ENCODE results near the gene P3H4. TPM values are rescaled to one million over a fixed set of nuclear protein-coding genes. Genes with fewer than 3 reads are reported as not detected.

The P3H4 gene
- total and polyA plus RNA-seq, 10 of the 15 experiments (the other 5 are each of a cell fraction or from before 2014, with no cell fraction given) = 0.32 to 1.1 (median 0.64) TPM; not detected in 1

GRCh38 chr17:41763327-41763726 lies 48.4 kb downstream of the P3H4 start (continued):
- TF ChIP-seq E2F8 (IDR thresholded peaks at IDR 0.05; ENCODE audit: low read depth, partially characterized antibody) (no peak), TCF3 (IDR thresholded peaks at IDR 0.05; ENCODE audit: borderline replicate concordance, insufficient read depth, low read depth, low read length) (no peak), NR2F1 (conservative IDR thresholded peaks at IDR 0.05) (no peak), HDAC6 (IDR thresholded peaks at IDR 0.05; ENCODE audit: unreplicated experiment) (no peak), PML (IDR thresholded peaks at IDR 0.05; ENCODE audit: low read length) (no peak), PBX3 (IDR thresholded peaks at IDR 0.05; ENCODE audit: insufficient replicate concordance, low read depth, low read length) (no peak), ZNF384 (IDR thresholded peaks at IDR 0.05; ENCODE audit: borderline replicate concordance, low read depth, low read length) (no peak), WRNIP1 (IDR thresholded peaks at IDR 0.05; ENCODE audit: borderline replicate concordance, low read depth, low read length) (no peak), SIX5 (IDR thresholded peaks at IDR 0.05; ENCODE audit: low read depth, low read length, severe bottlenecking) (no peak)

- no peaks in the 10 kb centered on the region for H3K79me2 ChIP-seq (ENCODE audit: control insufficient read depth, insufficient read depth, low read length)
- H4K20me1 ChIP-seq (ENCODE audit: control insufficient read depth, insufficient read depth) = no peaks in the 10 kb centered on the region
- 59% methylated on average over 16 of the region's 16 CpGs for WGBS (ENCODE audit: insufficient coverage, insufficient replicate concordance, low lambda C conversion rate, missing lambda C conversion rate)
- FAIRE-seq = no peak
- H3K4me1 ChIP-seq (ENCODE audit: control insufficient read depth, insufficient read depth, low read length) = no peaks in the 10 kb centered on the region
- no peaks in the 10 kb centered on the region; a peak in 1 of 4 replicates for H3K27me3 ChIP-seq (replicated peaks in 1 of 2; ENCODE audit: control insufficient read depth in 2 of 2, insufficient read depth in 2 of 2, low read length in 1 of 2)
- no peak overlapping the region for H3K9ac ChIP-seq (ENCODE audit: control insufficient read depth, insufficient read depth, low read length)
- no peak for ATAC-seq
- H3K27ac ChIP-seq (ENCODE audit: control insufficient read depth, insufficient read depth) = no peak overlapping the region
- ChIA-PET POLR2A (no interaction called here), SMC1A (ENCODE audit: uncharacterized antibody, unreplicated experiment) (no interaction called here), CTCF (no interaction called here), RAD21 (ENCODE audit: unreplicated experiment) (no interaction called here)
- H3K36me3 ChIP-seq (ENCODE audit: control insufficient read depth in 2 of 2, insufficient read depth in 2 of 2, low read length in 1 of 2) = peaks cover 0 to 10% of the 10 kb centered on the region in 2 experiments; a peak in 2 of 4 replicates
- no peak overlapping the region for H3K4me2 ChIP-seq (ENCODE audit: control insufficient read depth, insufficient read depth)
- BruUV-seq (replicated peaks) = no TSS peak
- no peak overlapping the region for H2AFZ ChIP-seq (ENCODE audit: control insufficient read depth, low read depth, low read length)
- no peaks in the 10 kb centered on the region for H3K9me3 ChIP-seq (replicated peaks; ENCODE audit: control insufficient read depth, insufficient read depth, low read length)
- no peak for DNase-seq (ENCODE audit: low read depth, low spot score)
- in situ Hi-C loops (cut with MboI) (loop anchor here (5.0 kb wide), 1 partner anchor 51 kb away; the partner anchor contains the start of gene GAST), intact Hi-C loops (cut with micrococcal nuclease; ENCODE audit: unreplicated experiment) (no loop called here)
- TF ChIP-seq FOXK2 (IDR thresholded peaks at IDR 0.05) (no peak), FOXM1 (IDR thresholded peaks at IDR 0.05; ENCODE audit: low read depth, low read length) (no peak), CTCF (IDR thresholded peaks at IDR 0.05 in 2 of 3, conservative IDR thresholded peaks at IDR 0.05 in 1 of 3; ENCODE audit: control insufficient read depth in 2 of 3, extremely low read depth in 1 of 3, insufficient read depth in 1 of 3, low read depth in 3 of 3, low read length in 3 of 3) (no peak), NFXL1 (IDR thresholded peaks at IDR 0.05; ENCODE audit: borderline replicate concordance) (no peak), SMAD5 (IDR thresholded peaks at IDR 0.05; ENCODE audit: low read depth) (no peak), SUPT20H (IDR thresholded peaks at IDR 0.05; ENCODE audit: borderline replicate concordance, control insufficient read depth, low read depth, low read length) (no peak), BCL11A (IDR thresholded peaks at IDR 0.05; ENCODE audit: low read depth, low read length) (no peak)
- H3K4me3 ChIP-seq = no peak overlapping the region
These were observed 48.9 kb downstream of the P3H4 start for GRCh38 chr17:41762841-41763240.

Data from GM12878 (cell line).